ENCODE data around the gene CPSF4L. TPM values are rescaled to one million over a fixed set of nuclear protein-coding genes. Genes with fewer than 3 reads are reported as not detected.

The CPSF4L gene
- total and polyA plus RNA-seq, 2 of the 13 experiments (the other 11 are each of a cell fraction or from before 2014, with no cell fraction given), result 0.73 to 1.6 TPM

DNA sequence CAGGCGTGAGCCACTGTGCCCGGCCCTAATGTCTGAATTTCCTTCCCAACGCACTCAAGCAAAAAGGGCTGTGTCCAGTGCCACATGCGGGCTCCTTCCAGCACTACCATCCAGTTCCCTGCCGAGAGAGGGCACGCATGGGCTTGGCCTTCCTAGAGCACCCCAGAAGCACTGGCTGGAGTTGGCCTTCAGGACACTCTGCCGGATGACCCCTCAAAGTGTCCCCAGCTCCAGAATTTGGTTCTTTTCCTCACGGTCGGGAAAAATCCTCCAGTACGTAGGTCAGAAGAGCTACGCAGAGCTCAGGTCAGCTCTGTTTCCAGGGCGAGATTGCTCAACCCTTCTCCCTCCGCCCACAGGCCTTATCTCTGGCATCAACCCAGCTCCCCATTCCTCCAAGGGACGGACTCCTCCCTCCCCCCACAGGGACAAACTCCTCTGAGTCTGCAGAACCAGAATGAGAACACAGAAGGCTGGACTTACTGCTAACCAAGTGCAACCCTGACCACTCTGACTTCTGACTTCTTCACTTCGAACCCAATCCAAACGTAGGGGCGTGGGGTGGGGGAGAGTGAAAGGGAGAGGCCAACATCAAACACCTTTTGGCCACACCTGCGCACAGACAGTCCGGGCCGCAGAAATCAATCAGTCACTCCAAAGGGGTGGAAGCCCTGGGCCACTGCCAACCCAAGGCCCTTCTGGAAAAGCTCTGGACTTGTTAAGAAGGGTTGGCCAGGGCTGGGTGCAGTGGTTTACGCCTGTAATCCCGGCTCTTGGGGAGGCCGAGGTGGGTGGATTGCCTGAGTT lies 46.5 kb upstream of the CPSF4L start (continued):
- TF ChIP-seq TP53 (CRISPR knock-in tag; conservative IDR thresholded peaks at IDR 0.05) (peak; percentile 85; the same call in 1 of the 2 replicates), ZNF580 (CRISPR knock-in tag; IDR thresholded peaks at IDR 0.05; ENCODE audit: borderline replicate concordance, low read depth) (peak; percentile 88), RFX1 (IDR thresholded peaks at IDR 0.05) (no peak), WIZ (CRISPR knock-in tag; IDR thresholded peaks at IDR 0.05) (no peak; the same call in 1 of the 2 replicates), KIAA2018 (CRISPR knock-in tag; IDR thresholded peaks at IDR 0.05; ENCODE audit: borderline replicate concordance) (no peak), TAF15 (IDR thresholded peaks at IDR 0.05; ENCODE audit: low read depth, low read length, poor library complexity, severe bottlenecking) (no peak), PAX8 (CRISPR knock-in tag; IDR thresholded peaks at IDR 0.05; ENCODE audit: borderline replicate concordance) (no peak), ZNF549 (CRISPR knock-in tag; IDR thresholded peaks at IDR 0.05) (no peak)
- TF ChIP-seq, protein P1, sequence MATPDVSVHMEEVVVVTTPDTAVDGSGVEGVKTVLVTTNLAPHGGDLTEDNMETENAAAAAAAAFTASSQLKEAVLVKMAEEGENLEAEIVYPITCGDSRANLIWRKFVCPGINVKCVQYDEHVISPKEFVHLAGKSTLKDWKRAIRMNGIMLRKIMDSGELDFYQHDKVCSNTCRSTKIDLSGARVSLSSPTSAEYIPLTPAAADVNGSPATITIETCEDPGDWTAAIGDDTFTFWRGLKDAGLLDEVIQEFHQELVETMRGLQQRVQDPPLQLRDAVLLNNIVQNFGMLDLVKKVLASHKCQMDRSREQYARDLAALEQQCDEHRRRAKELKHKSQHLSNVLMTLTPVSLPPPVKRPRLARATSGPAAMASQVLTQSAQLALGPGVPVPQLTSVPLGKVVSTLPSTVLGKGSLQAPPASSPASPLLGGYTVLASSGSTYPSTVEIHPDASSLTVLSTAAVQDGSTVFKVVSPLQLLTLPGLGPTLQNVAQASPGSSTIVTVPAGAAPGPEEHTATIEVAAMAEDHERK (CRISPR knock-in tag; IDR thresholded peaks at IDR 0.05; ENCODE audit: low read depth), result peak; percentile 40; the same call in 1 of the 2 replicates
- TF ChIP-seq, protein P2, sequence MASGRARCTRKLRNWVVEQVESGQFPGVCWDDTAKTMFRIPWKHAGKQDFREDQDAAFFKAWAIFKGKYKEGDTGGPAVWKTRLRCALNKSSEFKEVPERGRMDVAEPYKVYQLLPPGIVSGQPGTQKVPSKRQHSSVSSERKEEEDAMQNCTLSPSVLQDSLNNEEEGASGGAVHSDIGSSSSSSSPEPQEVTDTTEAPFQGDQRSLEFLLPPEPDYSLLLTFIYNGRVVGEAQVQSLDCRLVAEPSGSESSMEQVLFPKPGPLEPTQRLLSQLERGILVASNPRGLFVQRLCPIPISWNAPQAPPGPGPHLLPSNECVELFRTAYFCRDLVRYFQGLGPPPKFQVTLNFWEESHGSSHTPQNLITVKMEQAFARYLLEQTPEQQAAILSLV (CRISPR knock-in tag; IDR thresholded peaks at IDR 0.05; ENCODE audit: borderline replicate concordance), result peak; percentile 73; the same call in 1 of the 2 replicates
- TF ChIP-seq, protein P3, sequence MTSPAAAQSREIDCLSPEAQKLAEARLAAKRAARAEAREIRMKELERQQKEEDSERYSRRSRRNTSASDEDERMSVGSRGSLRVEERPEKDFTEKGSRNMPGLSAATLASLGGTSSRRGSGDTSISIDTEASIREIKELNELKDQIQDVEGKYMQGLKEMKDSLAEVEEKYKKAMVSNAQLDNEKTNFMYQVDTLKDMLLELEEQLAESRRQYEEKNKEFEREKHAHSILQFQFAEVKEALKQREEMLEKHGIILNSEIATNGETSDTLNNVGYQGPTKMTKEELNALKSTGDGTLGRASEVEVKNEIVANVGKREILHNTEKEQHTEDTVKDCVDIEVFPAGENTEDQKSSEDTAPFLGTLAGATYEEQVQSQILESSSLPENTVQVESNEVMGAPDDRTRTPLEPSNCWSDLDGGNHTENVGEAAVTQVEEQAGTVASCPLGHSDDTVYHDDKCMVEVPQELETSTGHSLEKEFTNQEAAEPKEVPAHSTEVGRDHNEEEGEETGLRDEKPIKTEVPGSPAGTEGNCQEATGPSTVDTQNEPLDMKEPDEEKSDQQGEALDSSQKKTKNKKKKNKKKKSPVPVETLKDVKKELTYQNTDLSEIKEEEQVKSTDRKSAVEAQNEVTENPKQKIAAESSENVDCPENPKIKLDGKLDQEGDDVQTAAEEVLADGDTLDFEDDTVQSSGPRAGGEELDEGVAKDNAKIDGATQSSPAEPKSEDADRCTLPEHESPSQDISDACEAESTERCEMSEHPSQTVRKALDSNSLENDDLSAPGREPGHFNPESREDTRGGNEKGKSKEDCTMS (CRISPR knock-in tag; conservative IDR thresholded peaks at IDR 0.05), result no peak

All from HepG2 (cell line).